DND-41 (cell line): ENCODE results near the gene ENAM.

ENCODE experiments used
- CTCF ChIP-seq: IDR thresholded peaks from 2 replicates; pipeline ENCODE4 v1.5.1; 2012; ENCODE audit warnings: borderline replicate concordance, low read length, moderate library complexity, mild to moderate bottlenecking; ENCODE audit not compliant: poor library complexity, severe bottlenecking; ENCODE audit errors: extremely low read depth
- EZH2 ChIP-seq: IDR thresholded peaks from 3 replicates; pipeline ENCODE4 v1.6.1; 2012; ENCODE audit warnings: borderline replicate concordance, low read depth, mild to moderate bottlenecking, moderate library complexity, low read length, inconsistent platforms; ENCODE audit not compliant: severe bottlenecking

- peak; percentile 99 for TF ChIP-seq CTCF
- TF ChIP-seq EZH2 = no peak
These were observed 27.0 kb upstream of the ENAM start for GRCh38 chr4:70601422-70602039.
